Islet of Langerhans (tissue), 1 donor: ENCODE measurements around the gene THRB.

Experiments
- FAIRE-seq: peaks from one replicate; lab custom pipeline; 2011; peaks lifted over from hg19 to GRCh38; lab: Jason Lieb, UNC

THRB gene

GRCh38 chr3:24303057-24303754, 191.4 kb downstream of the THRB start:
- no peak for FAIRE-seq

- FAIRE-seq, result no peak
Measured at GRCh38 chr3:24302396-24302795, 192.3 kb downstream of the THRB start.

GRCh38 chr3:24300949-24301348, 193.7 kb downstream of the THRB start:
- no peak for FAIRE-seq

- FAIRE-seq, result no peak
Measured at GRCh38 chr3:24299806-24300626, 194.6 kb downstream of the THRB start.

- no peak for FAIRE-seq
Measured at GRCh38 chr3:24299246-24299805, 195.3 kb downstream of the THRB start.

- no peak for FAIRE-seq
Measured at GRCh38 chr3:24296441-24297205, 198.0 kb downstream of the THRB start.

- FAIRE-seq, result no peak
Measured at GRCh38 chr3:24294150-24294549, 200.5 kb downstream of the THRB start.

GRCh38 chr3:24291646-24292045, 203.0 kb downstream of the THRB start:
- no peak for FAIRE-seq

- no peak for FAIRE-seq
Measured at GRCh38 chr3:24290596-24290995, 204.1 kb downstream of the THRB start.

GRCh38 chr3:24288496-24289236, 206.0 kb downstream of the THRB start:
- FAIRE-seq, result no peak

GRCh38 chr3:24287755-24288450, 206.7 kb downstream of the THRB start:
- FAIRE-seq, result no peak

- no peak for FAIRE-seq
Measured at GRCh38 chr3:24286405-24286804, 208.2 kb downstream of the THRB start.

GRCh38 chr3:24278543-24278942, 216.1 kb downstream of the THRB start:
- no peak for FAIRE-seq

GRCh38 chr3:24273491-24273890, 221.2 kb downstream of the THRB start:
- FAIRE-seq, result no peak

- FAIRE-seq, result peak; percentile 60
Measured at GRCh38 chr3:24272875-24273274, 221.8 kb downstream of the THRB start.

- no peak for FAIRE-seq
Measured at GRCh38 chr3:24272408-24272807, 222.2 kb downstream of the THRB start.

- no peak for FAIRE-seq
Measured at GRCh38 chr3:24271228-24271627, 223.4 kb downstream of the THRB start.

GRCh38 chr3:24270744-24271143, 223.9 kb downstream of the THRB start:
- no peak for FAIRE-seq

- no peak for FAIRE-seq
Measured at GRCh38 chr3:24270204-24270691, 224.4 kb downstream of the THRB start.

GRCh38 chr3:24264748-24265158, 229.9 kb downstream of the THRB start:
- no peak for FAIRE-seq

GRCh38 chr3:24264011-24264410, 230.6 kb downstream of the THRB start:
- no peak for FAIRE-seq
